ENCODE results near the gene BOLA1. TPM values are rescaled to one million over a fixed set of nuclear protein-coding genes. Genes with fewer than 3 reads are reported as not detected.
"Not testable (repeated sequence)": the region's sequence is repeated elsewhere in the genome, so short reads cannot be mapped to it uniquely, and the experiment has no call there.

The BOLA1 gene
- total RNA-seq, 1 donor from 2014 or later: 26.2 TPM

DNA sequence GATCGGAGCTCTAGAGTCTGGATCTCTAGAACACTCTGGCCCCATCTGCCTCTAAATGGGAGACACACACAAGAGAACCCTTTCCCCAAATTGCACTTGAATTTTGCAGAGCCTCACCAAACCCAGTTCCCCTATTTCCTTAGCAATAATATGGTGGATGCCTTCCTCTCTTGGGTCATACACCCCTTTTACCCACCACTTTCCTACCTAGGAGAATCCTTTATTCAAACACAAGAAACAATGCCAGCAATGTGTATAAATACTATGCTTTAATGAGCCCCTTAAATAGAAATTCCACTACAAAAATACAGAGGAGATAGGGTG is 29.0 kb downstream of the BOLA1 start:
- no peak for DNase-seq (ENCODE audit: low spot score)

DNA sequence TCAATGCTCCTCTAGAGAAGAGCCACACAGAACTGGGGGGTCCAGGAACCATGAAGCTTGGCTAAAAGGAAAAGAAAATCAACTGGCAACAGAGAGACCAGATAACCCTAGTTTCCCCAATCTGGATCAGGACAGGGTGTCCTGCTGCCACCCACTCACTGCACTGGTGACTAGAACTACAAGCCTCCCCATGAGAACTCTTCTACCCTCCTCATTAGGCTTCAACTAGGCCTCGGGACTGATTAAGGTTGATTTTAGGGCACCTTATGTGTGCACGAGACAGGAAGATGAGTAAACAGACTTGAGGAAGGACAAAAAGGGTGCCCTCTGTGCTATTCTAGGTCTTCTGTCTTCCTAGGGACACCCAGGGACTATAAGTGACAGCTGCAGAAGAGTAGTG is 30.5 kb downstream of the BOLA1 start:
- DNase-seq (ENCODE audit: low spot score): no peak

DNA sequence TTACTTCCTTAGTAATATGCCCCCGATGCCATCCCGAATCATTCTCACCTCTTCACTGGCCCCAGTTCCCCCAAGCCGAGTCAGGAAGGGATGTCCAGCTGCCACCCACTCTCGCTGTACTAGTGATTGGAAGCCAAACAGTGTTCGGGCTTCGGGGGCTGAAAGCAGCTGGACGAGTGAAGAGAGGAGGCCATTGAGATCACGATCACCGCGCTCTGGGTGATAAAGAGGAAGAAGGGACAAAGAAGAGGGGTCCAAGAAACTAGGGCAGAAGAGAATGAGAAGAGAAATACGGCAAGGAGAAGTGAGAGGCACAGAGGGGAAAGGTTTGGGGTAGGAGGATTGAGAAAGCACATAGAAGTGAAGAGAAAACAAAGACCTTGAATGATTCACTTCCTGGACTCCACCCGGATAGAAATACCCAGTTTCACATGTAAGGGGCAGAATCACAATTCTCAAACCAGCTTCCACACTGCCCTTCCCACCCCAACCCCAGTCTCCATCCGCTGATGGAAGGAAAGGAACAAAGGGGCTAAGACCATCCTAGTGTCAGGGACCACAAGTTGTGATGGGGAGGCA is 31.9 kb downstream of the BOLA1 start:
- DNase-seq (ENCODE audit: low spot score): no peak

GRCh38 chr1:149932474-149932873 is 33.1 kb downstream of the BOLA1 start:
- DNase-seq (ENCODE audit: low spot score): no peak

GRCh38 chr1:149933208-149933607 is 33.8 kb downstream of the BOLA1 start:
- DNase-seq (ENCODE audit: low spot score): no peak

DNA sequence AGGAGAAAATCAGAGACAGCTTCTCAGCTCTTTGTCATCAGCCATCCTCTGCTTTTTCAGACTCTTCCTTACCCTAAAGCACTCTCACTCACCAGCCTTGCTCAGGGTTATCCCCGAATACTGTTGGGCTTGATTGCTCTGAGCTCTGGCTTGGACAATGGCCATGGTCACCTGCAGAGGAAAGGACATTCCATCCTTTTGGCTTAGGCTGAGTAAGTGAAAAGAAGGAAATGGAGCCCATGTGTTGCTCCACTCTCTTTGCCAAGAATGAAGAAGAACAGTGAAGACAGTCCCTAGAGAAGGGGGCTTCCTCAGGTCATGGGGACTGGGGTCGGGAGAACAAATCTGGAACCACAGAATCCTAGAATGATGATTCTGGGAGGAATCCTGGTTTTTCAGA is 35.0 kb downstream of the BOLA1 start:
- no peak for DNase-seq (ENCODE audit: low spot score)

DNA sequence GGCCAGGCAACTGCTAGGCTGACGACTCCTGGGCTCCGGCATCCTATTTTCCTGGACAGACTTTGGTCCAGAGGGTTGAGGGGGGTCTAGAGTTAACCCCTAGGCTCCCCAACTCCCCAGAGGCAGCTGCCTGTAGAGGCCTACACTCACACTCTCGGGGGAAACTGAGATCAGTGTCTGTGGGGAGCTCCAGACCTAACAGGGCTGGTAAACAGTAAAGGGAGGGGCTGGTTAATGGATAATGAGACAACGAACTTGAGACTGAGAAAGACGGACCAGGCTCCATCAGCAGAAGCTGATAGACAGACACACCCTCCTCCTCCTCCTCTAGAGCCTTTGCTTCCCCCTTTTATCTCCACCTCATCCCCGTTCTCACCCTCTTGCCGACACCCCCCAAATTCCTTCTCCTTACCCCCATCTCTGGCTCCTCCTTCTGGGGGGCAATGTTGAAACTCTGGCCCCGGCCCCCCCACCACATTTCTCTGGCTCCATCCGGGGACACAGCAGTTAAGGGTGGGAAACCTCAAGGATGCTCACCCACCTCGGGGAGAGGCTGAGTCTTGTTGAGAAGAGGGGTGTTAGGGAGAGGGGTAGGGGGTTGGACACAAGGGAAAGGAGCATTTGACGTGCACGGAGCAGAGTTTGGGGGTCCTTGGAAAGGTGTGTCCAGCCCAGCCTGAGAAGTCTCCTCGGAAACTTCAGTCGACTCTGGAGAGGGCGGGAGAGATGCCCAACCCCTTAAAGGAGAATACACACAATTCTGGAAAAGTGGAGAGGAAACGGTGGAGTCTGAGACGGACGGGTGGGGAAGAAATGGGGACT is 37.0 kb downstream of the BOLA1 start, which contains the start of gene MTMR11:
MTMR11 (minus strand) TSS at position 710 of the 822 bp plus-strand sequence; CDS start at position 478, 232 bp downstream.
- DNase-seq (ENCODE audit: low spot score): peak; percentile 85

GRCh38 chr1:149936992-149937705 is 37.8 kb downstream of the BOLA1 start:
- peak; percentile 84 for DNase-seq (ENCODE audit: low spot score)

DNA sequence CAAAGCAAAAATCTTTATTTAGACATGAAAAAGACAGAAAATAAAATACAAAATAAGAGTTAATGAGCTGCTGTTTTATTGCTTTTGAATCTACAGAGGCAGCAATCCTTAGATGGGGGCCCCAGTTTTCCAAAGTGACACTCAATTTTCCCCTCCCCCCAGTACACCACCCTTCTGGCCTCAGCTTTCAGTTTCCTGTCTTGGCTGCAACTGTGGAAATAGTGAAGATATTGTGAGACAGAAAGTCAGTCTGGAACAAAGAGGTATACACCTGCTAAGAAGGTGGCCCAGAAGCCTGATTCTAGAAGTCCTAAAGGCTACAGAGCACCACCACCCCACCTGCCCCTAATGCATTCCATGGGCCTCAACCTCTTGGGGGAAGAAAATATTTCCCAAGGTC is 38.4 kb downstream of the BOLA1 start:
- peak; percentile 45 for DNase-seq (ENCODE audit: low spot score)

DNA sequence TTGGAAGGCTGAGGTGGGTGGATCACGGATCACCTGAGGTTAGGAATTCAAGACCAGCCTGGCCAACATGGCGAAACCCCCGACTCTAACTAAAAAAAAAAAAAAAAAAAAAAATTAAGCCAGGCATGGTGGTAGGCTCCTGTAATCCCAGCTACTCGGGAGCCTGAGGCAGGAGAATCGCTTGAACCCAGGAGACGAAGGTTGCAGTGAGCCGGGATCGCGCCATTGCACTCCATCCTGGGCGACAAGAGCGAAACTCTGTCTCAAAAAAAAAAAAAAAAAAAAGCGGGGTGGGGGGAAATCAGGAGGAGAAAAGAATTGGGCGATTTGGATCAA is 39.3 kb downstream of the BOLA1 start:
- not testable (repeated sequence) for DNase-seq (ENCODE audit: low spot score)

GRCh38 chr1:149940427-149940826 is 41.1 kb downstream of the BOLA1 start:
- no peak for DNase-seq (ENCODE audit: low spot score)

DNA sequence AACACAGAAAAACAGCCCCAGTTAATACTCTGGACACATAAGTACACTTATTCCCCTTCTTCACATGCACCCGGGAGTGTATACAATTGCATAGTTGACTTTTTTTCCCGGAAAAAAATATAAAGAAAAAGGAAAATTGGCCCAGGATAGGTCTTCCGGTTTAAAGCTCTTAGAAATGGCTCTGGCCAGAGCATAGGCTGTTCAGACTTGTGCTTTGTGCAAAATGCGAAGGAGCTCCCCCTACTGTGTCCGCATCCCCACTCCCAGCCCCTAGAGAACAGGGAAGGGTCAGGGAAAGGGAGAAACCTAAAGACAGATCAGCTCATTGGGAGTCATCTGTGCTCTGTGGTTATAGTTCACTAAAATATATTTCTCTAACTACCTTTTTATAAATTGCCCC is 42.8 kb downstream of the BOLA1 start:
- peak; percentile 79 for DNase-seq (ENCODE audit: low spot score)

DNA sequence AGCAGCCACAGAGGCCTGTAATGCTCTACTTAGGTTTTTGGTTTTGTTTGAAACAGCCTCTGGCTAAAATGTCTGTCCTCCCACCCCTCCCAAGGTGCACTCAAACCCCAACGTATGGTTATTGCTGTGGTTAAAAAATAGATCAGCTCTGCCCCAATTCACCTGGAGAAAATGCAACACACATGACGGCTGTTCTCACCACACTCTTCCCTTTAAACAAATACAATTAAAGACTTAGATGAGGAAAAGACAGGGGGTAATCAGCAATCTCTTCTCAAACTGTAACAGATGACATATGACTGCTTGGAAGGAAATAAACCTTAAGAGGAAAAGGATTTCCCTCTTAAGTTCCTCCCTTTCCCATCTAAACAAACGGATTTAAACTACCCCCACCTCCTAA is 43.5 kb downstream of the BOLA1 start:
- DNase-seq (ENCODE audit: low spot score): no peak

- no peak for DNase-seq (ENCODE audit: low spot score)
Observed at GRCh38 chr1:149945206-149945605, 45.8 kb downstream of the BOLA1 start.

GRCh38 chr1:149949911-149950310 is 50.5 kb downstream of the BOLA1 start:
- DNase-seq (ENCODE audit: low spot score): no peak

Other genes starting within 250 kb of the BOLA1 start
- gene FCGR1A, start 116.9 kb upstream of the BOLA1 start, total RNA-seq (ENCODE audit: insufficient read depth, low replicate concordance): 23.8 TPM
- 3.6 TPM for gene SV2A, start 18.3 kb downstream of the BOLA1 start, total RNA-seq (ENCODE audit: insufficient read depth, low replicate concordance)
- 3.1 TPM for gene SF3B4, start 28.2 kb downstream of the BOLA1 start, total RNA-seq (ENCODE audit: insufficient read depth, low replicate concordance)
- 14.2 TPM for gene MTMR11, start 37.3 kb downstream of the BOLA1 start, total RNA-seq (ENCODE audit: insufficient read depth, low replicate concordance)
- 16.4 TPM for gene OTUD7B, start 111.2 kb downstream of the BOLA1 start, total RNA-seq (ENCODE audit: insufficient read depth, low replicate concordance)
- 43.6 TPM for gene VPS45, start 168.2 kb downstream of the BOLA1 start, total RNA-seq (ENCODE audit: insufficient read depth, low replicate concordance)

Measured in umbilical cord (tissue), 2 donors.